OCI-LY7 (cell line): ENCODE results near the gene XPR1. TPM values are rescaled to one million over a fixed set of nuclear protein-coding genes. Genes with fewer than 3 reads are reported as not detected.

Source experiments
- BruUV-seq: library from RNA; stranded (reverse); fragments of 400-500 nt; replicated peaks from 2 replicates; lab custom pipeline; 2021; lab: Mats Ljungman, UMichigan
- CTCF ChIA-PET: fragments of 300-600 bp; sonication (Branson Sonifier 250); formaldehyde crosslinking; loops from one replicate; lab custom pipeline; 2022; ENCODE audit warnings: antibody characterized with exemption; ENCODE audit not compliant: unreplicated experiment; lab: Charles Lee
- POLR2A ChIA-PET: fragments of 300-600 bp; sonication (Branson Sonifier 250); formaldehyde crosslinking; loops from one replicate; lab custom pipeline; 2022; ENCODE audit warnings: antibody characterized with exemption; lab: Charles Lee
- DNase-seq: peaks from one replicate; pipeline ENCODE4 v3.0.0-alpha.2; 2015; ENCODE audit warnings: low spot score
- H2AFZ ChIP-seq: fragments of 200-600 bp; sonication (generic), shearing (Covaris generic); 2 replicates; pipeline ENCODE4 v1.6.1; 2014; ENCODE audit warnings: mild to moderate bottlenecking, antibody characterized with exemption, low read length, moderate library complexity
- H3K27ac ChIP-seq: fragments of 200-600 bp; sonication (generic); 2 replicates; pipeline ENCODE4 v1.5.1; 2014; ENCODE audit warnings: mixed run types, low read depth, mild to moderate bottlenecking, moderate library complexity, low read length, inconsistent platforms; ENCODE audit not compliant: poor library complexity, severe bottlenecking
- H3K36me3 ChIP-seq: fragments of 200-600 bp; sonication (generic); 2 replicates; pipeline ENCODE4 v1.6.1; 2014; ENCODE audit warnings: mild to moderate bottlenecking, antibody characterized with exemption, low read length, moderate library complexity, mixed read lengths; ENCODE audit not compliant: insufficient read depth
- H3K4me1 ChIP-seq: fragments of 200-600 bp; sonication (generic); 2 replicates; pipeline ENCODE4 v1.5.1; 2014; ENCODE audit warnings: mild to moderate bottlenecking, low read length; ENCODE audit not compliant: insufficient read depth, poor library complexity, severe bottlenecking
- H3K4me2 ChIP-seq: fragments of 200-600 bp; sonication (generic); 2 replicates; pipeline ENCODE4 v1.6.1; 2014; ENCODE audit warnings: mild to moderate bottlenecking, low read length
- H3K4me3 ChIP-seq: fragments of 200-600 bp; sonication (generic); 2 replicates; pipeline ENCODE4 v1.5.1; 2014; ENCODE audit warnings: mild to moderate bottlenecking, low read depth, low read length; ENCODE audit not compliant: poor library complexity, severe bottlenecking
- H3K79me2 ChIP-seq: fragments of 200-600 bp; sonication (generic); 2 replicates; pipeline ENCODE4 v1.6.1; 2016; ENCODE audit warnings: low read depth, mild to moderate bottlenecking, low read length, moderate library complexity, mixed read lengths; ENCODE audit not compliant: insufficient read depth
- H3K9me2 ChIP-seq: fragments of 200-600 bp; sonication (generic); 2 replicates; pipeline ENCODE4 v1.6.1; 2016; ENCODE audit warnings: mild to moderate bottlenecking, low read length, mixed read lengths; ENCODE audit not compliant: insufficient read depth
- H3K9me3 ChIP-seq: fragments of 200-600 bp; sonication (generic); 2 replicates; pipeline ENCODE4 v1.6.1; 2014; ENCODE audit warnings: mild to moderate bottlenecking, mixed run types, low read length, mixed read lengths
- H4K20me1 ChIP-seq: fragments of 200-600 bp; sonication (generic); 2 replicates; pipeline ENCODE4 v1.6.1; 2014; ENCODE audit warnings: mild to moderate bottlenecking, antibody characterized with exemption, low read length, moderate library complexity, mixed read lengths; ENCODE audit not compliant: insufficient read depth
- CTCF ChIP-seq: fragments of 200-600 bp; sonication (generic); conservative IDR thresholded peaks from 2 replicates; pipeline ENCODE4 v1.5.1; 2014; ENCODE audit warnings: mild to moderate bottlenecking, antibody characterized with exemption, low read length, moderate library complexity, mixed read lengths
- EZH2phosphoT487 ChIP-seq: fragments of 200-600 bp; sonication (generic); IDR thresholded peaks from 2 replicates; pipeline ENCODE4 v1.6.1; 2018; ENCODE audit warnings: low read depth, borderline replicate concordance, mild to moderate bottlenecking, mixed run types, antibody characterized with exemption, low read length, moderate library complexity, mixed read lengths
- intact Hi-C: fragments of 100-400 bp; cut with micrococcal nuclease; formaldehyde crosslinking; loops from one replicate; pipeline ENCODE4 v1.10.0; 2022; ENCODE audit not compliant: unreplicated experiment
- total RNA-seq, 2 experiments: library from RNA; depleted of rRNA in 1 of 2; stranded (reverse); fragments of >200 nt in 1 of 2; shearing (Covaris generic) in 1 of 2; gene quantifications; 2 replicates each; pipeline ENCODE4 v1.2.3, GENCODE V29; 2014 to 2022

XPR1 gene
- total RNA-seq, 2 experiments from 2014 or later = 8.6 to 17.2 TPM

GRCh38 chr1:180769889-180770288 is 138.1 kb downstream of the XPR1 start:
- H2AFZ ChIP-seq = no peak overlapping the region
- intact Hi-C loops = no loop called here
- no peaks in the 10 kb centered on the region for H3K4me1 ChIP-seq
- H3K36me3 ChIP-seq = no peaks in the 10 kb centered on the region
- TF ChIP-seq EZH2phosphoT487 = no peak
- no peak for TF ChIP-seq CTCF
- no peaks in the 10 kb centered on the region for H3K9me3 ChIP-seq
- no peak overlapping the region for H3K27ac ChIP-seq
- H3K4me3 ChIP-seq = no peak overlapping the region
- no peak for DNase-seq
- H3K4me2 ChIP-seq = no peak overlapping the region
- H3K9me2 ChIP-seq = no peaks in the 10 kb centered on the region
- H4K20me1 ChIP-seq = 0 out of 2 replicates have a peak, but pooled peaks cover 7% of the 10 kb centered on the region
- no peaks in the 10 kb centered on the region for H3K79me2 ChIP-seq
- ChIA-PET CTCF (no interaction called here), POLR2A (interaction anchor here (0.6 to 0.7 kb wide), 3 partner anchors 25 to 340 kb away, joined by 3 to 5 read pairs (median 4); no protein-coding TSS in a partner anchor)
- BruUV-seq = no TSS peak

- 0 out of 2 replicates have a peak, but pooled peaks cover 5% of the 10 kb centered on the region for H4K20me1 ChIP-seq
- H2AFZ ChIP-seq = no peak overlapping the region
- no peak for TF ChIP-seq EZH2phosphoT487
- TF ChIP-seq CTCF = no peak
- no peaks in the 10 kb centered on the region for H3K9me2 ChIP-seq
- no peak overlapping the region for H3K4me2 ChIP-seq
- DNase-seq = no peak
- H3K4me1 ChIP-seq = no peaks in the 10 kb centered on the region
- H3K9me3 ChIP-seq = no peaks in the 10 kb centered on the region
- no peaks in the 10 kb centered on the region for H3K36me3 ChIP-seq
- no peak overlapping the region for H3K27ac ChIP-seq
- ChIA-PET POLR2A (no interaction called here), CTCF (no interaction called here)
- intact Hi-C loops = no loop called here
- no TSS peak for BruUV-seq
- no peaks in the 10 kb centered on the region for H3K79me2 ChIP-seq
- H3K4me3 ChIP-seq = no peak overlapping the region
Observed at GRCh38 chr1:180773210-180773865, 141.5 kb downstream of the XPR1 start.

GRCh38 chr1:180775801-180776200 is 144.0 kb downstream of the XPR1 start:
- no peak overlapping the region for H2AFZ ChIP-seq
- intact Hi-C loops = loop anchor here (5.0 kb wide), 1 partner anchor 86 kb away; no protein-coding TSS in a partner anchor
- no peaks in the 10 kb centered on the region for H3K79me2 ChIP-seq
- H3K4me3 ChIP-seq = no peak overlapping the region
- POLR2A ChIA-PET = interaction anchor here (0.5 kb wide), 1 partner anchor 58 kb away, joined by 4 read pairs; no protein-coding TSS in a partner anchor
- no peak for DNase-seq
- BruUV-seq = no TSS peak
- H3K9me2 ChIP-seq = no peaks in the 10 kb centered on the region
- no peak overlapping the region for H3K27ac ChIP-seq
- no peaks in the 10 kb centered on the region for H3K9me3 ChIP-seq
- no peaks in the 10 kb centered on the region for H3K36me3 ChIP-seq
- no peak overlapping the region for H3K4me2 ChIP-seq
- CTCF ChIA-PET = no interaction called here
- no peak for TF ChIP-seq CTCF
- no peak for TF ChIP-seq EZH2phosphoT487
- no peaks in the 10 kb centered on the region for H4K20me1 ChIP-seq
- H3K4me1 ChIP-seq = no peaks in the 10 kb centered on the region
